H1 (cell line): ENCODE measurements around the gene PAQR7. TPM values are rescaled to one million over a fixed set of nuclear protein-coding genes. Genes with fewer than 3 reads are reported as not detected.

Source experiments
- CTCF ChIA-PET: fragments of 300-600 bp; sonication (Branson Sonifier 250); formaldehyde crosslinking; loops from one replicate; lab custom pipeline; 2021; ENCODE audit not compliant: partially characterized antibody; lab: Charles Lee
- POLR2A ChIA-PET: fragments of 300-600 bp; sonication (Branson Sonifier 250); formaldehyde crosslinking; loops from one replicate; lab custom pipeline; 2021; ENCODE audit warnings: inconsistent platforms; ENCODE audit not compliant: partially characterized antibody; lab: Charles Lee
- DNase-seq, 2 experiments: peaks; one replicate each; pipeline versions ENCODE4 v3.0.0 to v3.0.0-alpha.2; 2010 to 2022; ENCODE audit warnings: low spot score in 2 of 2, low read depth in 1 of 2, mixed read lengths in 1 of 2
- FAIRE-seq: peaks from 2 replicates; lab custom pipeline; 2011; peaks lifted over from hg19 to GRCh38; lab: Jason Lieb, UNC
- H2AFZ ChIP-seq: 2 replicates; pipeline ENCODE4 v1.8.1; 2012; ENCODE audit warnings: low read length, inconsistent platforms
- H2AK5ac ChIP-seq: 2 replicates; pipeline ENCODE4 v1.6.1; 2013; ENCODE audit warnings: low read depth, low read length
- H2BK120ac ChIP-seq: replicated peaks from 2 replicates; pipeline ENCODE3; 2013; ENCODE audit warnings: low read depth, low read length, inconsistent platforms
- H2BK12ac ChIP-seq: 2 replicates; pipeline ENCODE4 v1.6.1; 2013; ENCODE audit warnings: low read depth, low read length
- H2BK15ac ChIP-seq: 2 replicates; pipeline ENCODE4 v1.6.1; 2013; ENCODE audit warnings: low read length
- H2BK20ac ChIP-seq: 2 replicates; pipeline ENCODE4 v1.6.1; 2013; ENCODE audit warnings: low read length
- H2BK5ac ChIP-seq: 2 replicates; pipeline ENCODE4 v1.6.1; 2013; ENCODE audit warnings: low read depth, low read length
- H3K14ac ChIP-seq: 2 replicates; pipeline ENCODE4 v1.6.1; 2013; ENCODE audit warnings: inconsistent platforms; ENCODE audit not compliant: insufficient read length
- H3K18ac ChIP-seq: 2 replicates; pipeline ENCODE4 v1.6.1; 2013; ENCODE audit warnings: low read length; ENCODE audit errors: extremely low read depth
- H3K23ac ChIP-seq: 2 replicates; pipeline ENCODE4 v1.6.1; 2013; ENCODE audit warnings: inconsistent platforms; ENCODE audit not compliant: insufficient read length
- H3K23me2 ChIP-seq: 2 replicates; pipeline ENCODE4 v1.6.1; 2013; ENCODE audit warnings: low read depth, low read length
- H3K27ac ChIP-seq: 2 replicates; pipeline ENCODE4 v1.6.1; 2011; ENCODE audit warnings: low read depth, low read length, inconsistent platforms
- H3K27me3 ChIP-seq, 4 experiments: replicated peaks in 1 of 4; 1 replicate in 1 of 4; 2 replicates in 3 of 4; pipeline versions ENCODE4 v1.6.1 to v1.8.1; 2011 to 2013; ENCODE audit warnings: low read length in 3 of 4, mild to moderate bottlenecking in 3 of 4, inconsistent platforms in 2 of 4, mixed read lengths in 2 of 4, moderate library complexity in 1 of 4; ENCODE audit not compliant: control insufficient read depth in 3 of 4, insufficient read depth in 3 of 4; ENCODE audit errors: extremely low read depth in 1 of 4
- H3K36me3 ChIP-seq, 4 experiments: 2 replicates each; pipeline versions ENCODE4 v1.6.1 to v1.8.1; 2011 to 2013; ENCODE audit warnings: mild to moderate bottlenecking in 4 of 4, low read length in 3 of 4, moderate library complexity in 2 of 4, control low read depth in 1 of 4, inconsistent platforms in 1 of 4; ENCODE audit not compliant: insufficient read depth in 4 of 4, control insufficient read depth in 2 of 4
- H3K4ac ChIP-seq: replicated peaks from 2 replicates; pipeline ENCODE3; 2013; ENCODE audit warnings: low read length, low read depth, mixed read lengths, inconsistent platforms; ENCODE audit not compliant: insufficient read length
- H3K4me1 ChIP-seq, 4 experiments: replicated peaks in 1 of 4; 1 replicate in 1 of 4; 2 replicates in 3 of 4; pipeline versions ENCODE4 v1.6.1 to v1.8.1; 2011 to 2013; ENCODE audit warnings: low read length in 3 of 4, inconsistent platforms in 2 of 4, mixed read lengths in 1 of 4; ENCODE audit not compliant: insufficient read depth in 4 of 4, control insufficient read depth in 3 of 4
- H3K4me2 ChIP-seq, 2 experiments: 2 replicates each; pipeline versions ENCODE4 v1.6.1 to v1.8.1; 2011 to 2013; ENCODE audit warnings: low read depth in 2 of 2, low read length in 2 of 2, control low read depth in 1 of 2, inconsistent platforms in 1 of 2, mild to moderate bottlenecking in 1 of 2; ENCODE audit not compliant: insufficient read depth in 1 of 2
- H3K4me3 ChIP-seq, 4 experiments: fragments of 200-600, 300-600 bp in 1 of 4; sonication (generic), shearing (Covaris generic), sonication (Bioruptor Twin) in 1 of 4; 2 replicates each; pipeline versions ENCODE4 v1.5.1 to v1.8.1; 2011 to 2016; ENCODE audit warnings: low read length in 4 of 4, low read depth in 3 of 4, control low read depth in 2 of 4, inconsistent platforms in 2 of 4, mild to moderate bottlenecking in 2 of 4, mixed read lengths in 1 of 4, moderate library complexity in 1 of 4; ENCODE audit not compliant: insufficient read depth in 2 of 4; ENCODE audit errors: extremely low read depth in 1 of 4
- H3K56ac ChIP-seq: replicated peaks from 2 replicates; pipeline ENCODE3; 2013; ENCODE audit warnings: low read depth, mild to moderate bottlenecking, mixed read lengths, low read length, inconsistent platforms; ENCODE audit not compliant: insufficient read length
- H3K79me1 ChIP-seq: 2 replicates; pipeline ENCODE4 v1.6.1; 2013; ENCODE audit warnings: low read depth, low read length, control low read depth
- H3K79me2 ChIP-seq, 2 experiments: 2 replicates each; pipeline versions ENCODE4 v1.6.1 to v1.8.1; 2012 to 2013; ENCODE audit warnings: low read length in 2 of 2, mild to moderate bottlenecking in 2 of 2, inconsistent platforms in 1 of 2; ENCODE audit not compliant: insufficient read depth in 2 of 2, control insufficient read depth in 1 of 2
- H3K9ac ChIP-seq, 4 experiments: replicated peaks in 1 of 4; 1 replicate in 1 of 4; 2 replicates in 3 of 4; pipeline versions ENCODE4 v1.6.1 to v1.8.1; 2011 to 2013; ENCODE audit warnings: low read depth in 3 of 4, low read length in 3 of 4, control low read depth in 2 of 4, mild to moderate bottlenecking in 2 of 4, moderate library complexity in 2 of 4, inconsistent platforms in 1 of 4; ENCODE audit errors: extremely low read depth in 1 of 4
- H3K9me3 ChIP-seq, 2 experiments: 2 replicates each; pipeline versions ENCODE4 v1.6.1 to v1.8.1; 2012 to 2013; ENCODE audit warnings: mild to moderate bottlenecking in 2 of 2, moderate library complexity in 2 of 2, control low read depth in 1 of 2, inconsistent platforms in 1 of 2, low read depth in 1 of 2, low read length in 1 of 2, mixed read lengths in 1 of 2; ENCODE audit not compliant: insufficient read depth in 2 of 2
- H4K20me1 ChIP-seq, 2 experiments: replicated peaks in 1 of 2; 2 replicates each; pipeline versions ENCODE3 to v1.8.1; 2011 to 2013; ENCODE audit warnings: inconsistent platforms in 2 of 2, low read length in 2 of 2, mild to moderate bottlenecking in 1 of 2; ENCODE audit not compliant: insufficient read depth in 2 of 2, control insufficient read depth in 1 of 2
- H4K5ac ChIP-seq: 2 replicates; pipeline ENCODE4 v1.6.1; 2013; ENCODE audit warnings: low read length, low read depth, mixed read lengths, inconsistent platforms; ENCODE audit not compliant: insufficient read length
- H4K8ac ChIP-seq: 2 replicates; pipeline ENCODE4 v1.8.0; 2013; ENCODE audit warnings: mild to moderate bottlenecking, moderate library complexity, low read length, inconsistent platforms; ENCODE audit not compliant: insufficient read depth; ENCODE audit errors: extremely low read depth
- H4K91ac ChIP-seq: replicated peaks from 2 replicates; pipeline ENCODE3; 2013; ENCODE audit warnings: low read length, mixed read lengths, inconsistent platforms; ENCODE audit not compliant: insufficient read length
- ASH2L ChIP-seq: fragments of 200-600, 300-600 bp; sonication (generic); IDR thresholded peaks from one replicate; pipeline ENCODE4 v1.7.1; 2017; ENCODE audit warnings: low read length
- CBX8 ChIP-seq: fragments of 300-800, 300-1000 bp; sonication (generic); IDR thresholded peaks from 2 replicates; pipeline ENCODE4 v1.7.1; 2016; ENCODE audit warnings: low read depth, low read length, borderline replicate concordance
- GTF2F1 ChIP-seq: IDR thresholded peaks from 2 replicates; pipeline ENCODE4 v1.6.1; 2012; ENCODE audit warnings: low read depth, low read length, improper control_type of control experiment, borderline replicate concordance
- MAFK ChIP-seq: IDR thresholded peaks from 2 replicates; pipeline ENCODE4 v1.6.1; 2012; ENCODE audit warnings: low read depth, mild to moderate bottlenecking, improper control_type of control experiment, low read length
- NRF1 ChIP-seq: IDR thresholded peaks from 2 replicates; pipeline ENCODE4 v1.6.1; 2011; ENCODE audit warnings: mild to moderate bottlenecking, low read depth, low read length, improper control_type of control experiment
- RAD21 ChIP-seq, 2 experiments: IDR thresholded peaks in 1 of 2; conservative IDR thresholded peaks in 1 of 2; 2 replicates each; pipeline ENCODE4 v1.6.1; 2011; ENCODE audit warnings: low read depth in 2 of 2, low read length in 2 of 2, improper control_type of control experiment in 1 of 2, inconsistent platforms in 1 of 2, mild to moderate bottlenecking in 1 of 2, moderate library complexity in 1 of 2
- RBBP5 ChIP-seq: IDR thresholded peaks from 2 replicates; pipeline ENCODE4 v1.7.1; 2012; ENCODE audit warnings: low read depth, mild to moderate bottlenecking, inconsistent platforms, low read length, moderate library complexity, borderline replicate concordance
- RXRA ChIP-seq: IDR thresholded peaks from 2 replicates; pipeline ENCODE4 v1.6.1; 2011; ENCODE audit warnings: low read depth, mild to moderate bottlenecking, low read length, moderate library complexity; ENCODE audit not compliant: insufficient read depth
- SP4 ChIP-seq: IDR thresholded peaks from 2 replicates; pipeline ENCODE4 v1.6.1; 2012; ENCODE audit warnings: low read length, inconsistent platforms
- SUZ12 ChIP-seq: fragments of 200-600 bp; sonication (generic); IDR thresholded peaks from 2 replicates; pipeline ENCODE4 v1.6.1; 2012; ENCODE audit warnings: mild to moderate bottlenecking, inconsistent platforms, low read length, moderate library complexity, mixed read lengths
- WGBS, 2 experiments: shearing (Covaris generic) in 1 of 2; methylation state at CpG; one replicate each; pipeline versions ENCODE4 v1.1.6 to v1.1.7; 2013 to 2015; ENCODE audit warnings: low lambda C conversion rate in 2 of 2, mixed read lengths in 2 of 2, inconsistent platforms in 1 of 2, low coverage in 1 of 2, missing lambda C conversion rate in 1 of 2; ENCODE audit not compliant: insufficient replicate concordance in 2 of 2, insufficient coverage in 1 of 2, insufficient read length in 1 of 2; ENCODE audit errors: extremely low coverage in 1 of 2, missing lambda C conversion rate in 1 of 2; 5-methylcytosine and 5-hydroxymethylcytosine counted together
- polyA plus RNA-seq, 7 experiments: library from polyadenylated mRNA; depleted of rRNA in 3 of 7; stranded (reverse) in 5 of 7; unstranded in 2 of 7; fragments of >200 nt in 5 of 7; fragments of 200-250 nt in 2 of 7; gene quantifications; 1 replicate in 5 of 7; 2 replicates in 1 of 7; 4 replicates in 1 of 7; pipeline versions ENCODE4 v1.2.1 to v1.2.3, GENCODE V29; 2011 to 2013; ENCODE audit warnings: missing spikeins in 2 of 7, mixed read lengths in 2 of 7
- total RNA-seq: library from RNA; stranded (reverse); fragmentation: NEBNext Ultra II Directional; extraction: Animal tissue kit (Norgen Biotek cat#: 25700); gene quantifications from 2 replicates; pipeline ENCODE4 v1.2.1, GENCODE V29; 2021

PAQR7 gene
- total and polyA plus RNA-seq, 2 of the 8 experiments (the other 6 are each of a cell fraction or from before 2014, with no cell fraction given), result 7.3 to 7.4 TPM

DNA sequence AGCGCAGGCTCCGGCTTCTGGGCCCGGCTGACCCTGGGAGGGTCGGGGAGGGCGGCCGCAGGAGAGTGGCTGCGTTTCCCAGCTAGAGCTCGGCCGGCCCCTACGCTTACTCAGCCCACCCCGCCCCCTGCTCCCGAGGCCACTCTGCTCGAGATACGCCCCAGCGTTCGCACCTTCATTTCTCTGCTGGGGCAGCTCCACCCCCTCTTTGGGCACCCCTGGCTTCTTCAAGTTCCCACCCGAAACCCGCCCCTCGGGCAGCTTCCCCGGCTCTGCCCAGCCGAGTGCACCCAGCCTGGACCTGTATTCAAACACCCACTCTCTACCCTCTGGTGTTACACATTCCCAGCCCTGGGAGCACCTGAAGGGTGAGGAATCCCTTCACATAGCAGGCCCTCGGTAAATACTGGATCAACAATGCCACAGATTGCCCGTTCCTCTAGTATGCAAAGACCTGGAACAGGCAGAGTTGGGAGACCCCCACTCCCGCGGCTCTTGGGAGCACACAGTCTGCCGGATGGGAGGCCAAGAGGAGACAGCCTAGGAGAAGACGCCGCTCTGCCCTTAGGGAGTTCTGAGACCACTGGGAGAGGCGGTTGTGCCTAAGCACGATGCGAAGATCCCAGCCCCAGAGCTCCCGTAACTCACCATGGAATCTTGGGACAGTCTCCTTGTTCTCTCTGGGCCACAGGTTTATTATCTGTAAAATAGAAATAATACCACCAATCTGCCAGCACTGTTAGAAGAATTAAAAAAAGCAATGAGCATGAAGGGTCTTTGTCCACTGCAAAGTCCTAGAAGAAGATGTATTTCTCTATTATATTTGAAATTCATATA, 566 bp upstream of the PAQR7 start:
- Histone ChIP-seq H2BK15ac (0 out of 2 replicates have a peak overlapping the region, but pooled peaks have one; percentile 81), H3K14ac (no peak overlapping the region), H3K9me3 (no peaks in the 10 kb centered on the region), H3K36me3 (no peaks in the 10 kb centered on the region), H3K4me2 (peak overlapping the region; percentile 68 to 79), H2AK5ac (no peak overlapping the region), H3K79me2 (no peaks in the 10 kb centered on the region), H2BK20ac (no peak overlapping the region; the same call in 1 of the 2 replicates), H3K4ac (no peak overlapping the region), H3K4me1 (peaks cover 0 to 13% (median 11%) of the 10 kb centered on the region in 4 experiments; a peak in 5 of 7 replicates), H4K20me1 (no peaks in the 10 kb centered on the region), H4K91ac (no peak overlapping the region), H4K8ac (peak overlapping the region; percentile 73; the same call in 1 of the 2 replicates), H2BK5ac (peak overlapping the region; percentile 73; the same call in 1 of the 2 replicates), H3K27me3 (peaks cover 0 to 3% (median 1%) of the 10 kb centered on the region in 4 experiments; a peak in 4 of 7 replicates), H3K23me2 (peaks cover 8% of the 10 kb centered on the region), H3K4me3 (peak overlapping the region; percentile 26 to 69 (median 48)), H3K79me1 (peaks cover 2% of the 10 kb centered on the region), H3K56ac (peak overlapping the region; percentile 22), H3K9ac (peak overlapping the region in 3 of 4 experiments; percentile 6 to 40 (median 14); a peak in 5 of 7 replicates), H3K27ac (0 out of 2 replicates have a peak overlapping the region, but pooled peaks have one; percentile 8), H3K23ac (no peak overlapping the region), H2BK120ac (no peak overlapping the region), H2BK12ac (0 out of 2 replicates have a peak overlapping the region, but pooled peaks have one; percentile 22), H2AFZ (peak overlapping the region; percentile 56; the same call in 1 of the 2 replicates), H4K5ac (peak overlapping the region; percentile 32), H3K18ac (peak overlapping the region; percentile 60)
- ChIA-PET CTCF (interaction anchor here (0.6 to 4.0 kb wide), 7 partner anchors 12 to 121 kb away, joined by 3 to 25 read pairs (median 8); partner anchors contain the start of gene PAFAH2), POLR2A (interaction anchor here (0.5 to 4.1 kb wide), 18 partner anchors 9 to 435 kb away, joined by 3 to 29 read pairs (median 5); partner anchors contain the start of gene STMN1)
- WGBS, 2 experiments, result 22% methylated on average over 15 of the region's 32 CpGs; no CpG with 5 or more reads in 1 of the 2 experiments
- FAIRE-seq, result no peak
- no peak for DNase-seq
- no peak for TF ChIP-seq RAD21 (IDR thresholded peaks at IDR 0.05 in 1 of 2, conservative IDR thresholded peaks at IDR 0.05 in 1 of 2; ENCODE audit: low read depth in 2 of 2, low read length in 2 of 2)
- no peak for TF ChIP-seq CBX8
- TF ChIP-seq SUZ12, result no peak
- peak; percentile 20 for TF ChIP-seq ASH2L
- TF ChIP-seq GTF2F1, result no peak
- no peak for TF ChIP-seq NRF1
- TF ChIP-seq SP4, result no peak
- no peak for TF ChIP-seq RXRA
- TF ChIP-seq MAFK, result no peak
- TF ChIP-seq RBBP5, result 0 out of 2 replicates have a peak, but pooled peaks have one; percentile 27
